ENCODE measurements around the gene GRIA1. TPM values are rescaled to one million over a fixed set of nuclear protein-coding genes. Genes with fewer than 3 reads are reported as not detected.

Gene GRIA1
- under 1 TPM in 2 of 4 donors, not detected in 2; 0.48 to 1.00 TPM for total RNA-seq

DNA sequence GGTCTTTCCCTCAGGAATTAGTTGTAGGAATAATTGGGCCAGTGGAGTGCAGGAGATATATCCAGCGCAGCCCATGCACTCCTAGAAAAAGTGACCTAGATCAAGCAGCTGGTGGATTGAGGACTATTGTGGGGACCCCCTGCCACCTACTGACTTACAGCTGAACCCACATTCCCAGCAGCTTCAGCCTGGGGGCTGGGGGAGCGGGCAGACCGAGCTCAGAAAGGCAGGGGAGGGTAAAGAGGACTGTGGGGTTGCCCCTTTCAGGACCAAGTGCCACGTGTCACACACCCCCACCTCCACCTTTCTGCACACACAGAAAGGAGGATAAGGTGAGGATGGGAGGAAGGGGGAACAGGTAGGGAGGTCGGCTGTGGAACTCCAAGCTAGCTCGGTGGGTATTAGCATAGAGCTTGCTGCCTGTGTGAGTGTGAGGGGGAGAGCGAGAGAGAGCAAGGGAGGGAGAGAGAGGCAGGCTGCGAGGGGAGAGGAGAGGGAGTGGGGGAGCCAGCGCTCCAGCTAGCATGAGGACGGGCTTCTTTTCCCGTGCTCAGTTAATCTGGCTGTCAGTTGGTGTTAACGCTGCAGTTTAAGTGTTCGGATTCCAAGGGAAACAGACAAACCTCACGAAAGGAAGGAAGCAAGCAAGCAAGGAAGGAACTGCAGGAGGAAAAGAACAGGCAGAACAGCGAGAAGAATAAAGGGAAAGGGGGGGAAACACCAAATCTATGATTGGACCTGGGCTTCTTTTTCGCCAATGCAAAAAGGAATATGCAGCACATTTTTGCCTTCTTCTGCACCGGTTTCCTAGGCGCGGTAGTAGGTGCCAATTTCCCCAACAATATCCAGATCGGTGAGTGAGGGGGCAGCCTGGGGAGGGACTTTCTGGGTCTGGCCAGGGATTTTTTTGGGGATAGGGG lies at the start of gene GRIA1:
GRIA1 (plus strand) TSS at position 553 of the 920 bp plus-strand sequence.
- TF ChIP-seq CTCF (IDR thresholded peaks at IDR 0.05) (no peak), POLR2A (IDR thresholded peaks at IDR 0.05) (no peak), POLR2AphosphoS5 (IDR thresholded peaks at IDR 0.05) (no peak), EP300 (IDR thresholded peaks at IDR 0.05; ENCODE audit: low read depth) (no peak)
- no peaks in the 10 kb centered on the region for H3K4me1 ChIP-seq
- H3K27me3 ChIP-seq: peaks cover 27% of the 10 kb centered on the region
- no peaks in the 10 kb centered on the region for H3K36me3 ChIP-seq
- no peak within 1 kb of the TSS for H3K4me3 ChIP-seq
- no peak for DNase-seq
- no peak within 1 kb of the TSS for H3K27ac ChIP-seq
- 14 to 17% methylated on average over 7 to 20 of the region's 20 CpGs for WGBS, 2 donors (ENCODE audit: low coverage in 1 of 2)
- H3K9me3 ChIP-seq: no peaks in the 10 kb centered on the region
- intact Hi-C loops (cut with DNase I; ENCODE audit: low total_unique reads): no loop called here
- in situ Hi-C loops (cut with MboI; ENCODE audit: low pct_ligation_motif_present in 1 of 4, low pct_unique_long_range_greater_than_20kb in 1 of 4, low sequenced_read_pairs in 3 of 4): loop anchor here in 1 of 4 donors (25.0 kb wide), 1 partner anchor 472 kb away; no protein-coding TSS in a partner anchor

- Histone ChIP-seq H3K27me3 (no peaks in the 10 kb centered on the region), H3K9me3 (no peaks in the 10 kb centered on the region), H3K4me1 (no peaks in the 10 kb centered on the region), H3K27ac (no peak overlapping the region), H3K36me3 (no peaks in the 10 kb centered on the region), H3K4me3 (no peak overlapping the region)
- WGBS, 2 donors (ENCODE audit: low coverage in 1 of 2): 23 to 26% methylated on average over 7 to 9 of the region's 9 CpGs
- in situ Hi-C loops (cut with MboI; ENCODE audit: low pct_ligation_motif_present in 1 of 4, low pct_unique_long_range_greater_than_20kb in 1 of 4, low sequenced_read_pairs in 3 of 4): no loop called here
- no peak for DNase-seq
- no peak for TF ChIP-seq EP300 (IDR thresholded peaks at IDR 0.05; ENCODE audit: low read depth)
- TF ChIP-seq POLR2A (IDR thresholded peaks at IDR 0.05): no peak
- TF ChIP-seq CTCF (IDR thresholded peaks at IDR 0.05): no peak
- TF ChIP-seq POLR2AphosphoS5 (IDR thresholded peaks at IDR 0.05): no peak
- intact Hi-C loops (cut with DNase I; ENCODE audit: low total_unique reads): no loop called here
Measured at GRCh38 chr5:153445875-153446579, 44.4 kb upstream of the GRIA1 start.

DNA sequence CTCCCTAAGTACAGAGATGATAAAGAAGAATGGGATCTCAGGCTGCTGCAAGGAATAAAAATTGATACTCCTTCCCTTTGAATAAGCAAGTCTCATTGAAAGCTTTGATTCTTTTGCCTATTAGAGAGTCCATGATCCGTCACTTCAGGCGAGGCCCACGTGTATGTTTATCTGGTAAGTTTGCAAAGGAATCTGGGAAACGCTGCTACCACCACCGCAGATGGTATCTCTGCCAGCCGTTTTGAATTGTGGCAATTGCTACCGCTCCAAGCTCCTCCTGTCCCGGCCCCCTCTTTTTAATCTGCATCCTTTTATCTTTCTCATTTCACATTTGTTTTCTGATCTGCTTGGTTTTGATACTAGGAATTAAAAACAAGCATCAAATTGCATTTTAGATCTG lies 42.9 kb upstream of the GRIA1 start:
- Histone ChIP-seq H3K4me3 (no peak overlapping the region), H3K27ac (no peak overlapping the region), H3K36me3 (no peaks in the 10 kb centered on the region), H3K4me1 (no peaks in the 10 kb centered on the region), H3K27me3 (no peaks in the 10 kb centered on the region), H3K9me3 (no peaks in the 10 kb centered on the region)
- intact Hi-C loops (cut with DNase I; ENCODE audit: low total_unique reads) (no loop called here), in situ Hi-C loops (cut with MboI; ENCODE audit: low pct_ligation_motif_present in 1 of 4, low pct_unique_long_range_greater_than_20kb in 1 of 4, low sequenced_read_pairs in 3 of 4) (no loop called here)
- no peak for DNase-seq
- TF ChIP-seq CTCF (IDR thresholded peaks at IDR 0.05) (no peak), POLR2A (IDR thresholded peaks at IDR 0.05) (no peak), POLR2AphosphoS5 (IDR thresholded peaks at IDR 0.05) (no peak), EP300 (IDR thresholded peaks at IDR 0.05; ENCODE audit: low read depth) (no peak)
- WGBS, 2 donors (ENCODE audit: low coverage in 1 of 2): 76 to 80% methylated on average over 8 of the region's 8 CpGs

GRCh38 chr5:153456354-153456753 lies 34.1 kb upstream of the GRIA1 start:
- TF ChIP-seq POLR2A (IDR thresholded peaks at IDR 0.05) (no peak), CTCF (IDR thresholded peaks at IDR 0.05) (no peak), POLR2AphosphoS5 (IDR thresholded peaks at IDR 0.05) (no peak), EP300 (IDR thresholded peaks at IDR 0.05; ENCODE audit: low read depth) (no peak)
- H3K36me3 ChIP-seq: no peaks in the 10 kb centered on the region
- intact Hi-C loops (cut with DNase I; ENCODE audit: low total_unique reads): no loop called here

More at GRCh38 chr5:153456354-153456753, 34.1 kb upstream of the GRIA1 start:
- H3K27me3 ChIP-seq: no peaks in the 10 kb centered on the region
- no peaks in the 10 kb centered on the region for H3K4me1 ChIP-seq
- 44 to 64% methylated on average over 2 of the region's 2 CpGs for WGBS, 2 donors (ENCODE audit: low coverage in 1 of 2)
- no peak for DNase-seq
- in situ Hi-C loops (cut with MboI; ENCODE audit: low pct_ligation_motif_present in 1 of 4, low pct_unique_long_range_greater_than_20kb in 1 of 4, low sequenced_read_pairs in 3 of 4): no loop called here
- no peaks in the 10 kb centered on the region for H3K9me3 ChIP-seq
- H3K4me3 ChIP-seq: no peak overlapping the region
- no peak overlapping the region for H3K27ac ChIP-seq

All from transverse colon (tissue), 4 donors.